Measurements from ENCODE around the gene MAPKAPK3.

GRCh38 chr3:50568947-50569749, 47.8 kb upstream of the MAPKAPK3 start, which contains the start of gene HEMK1:
- TF ChIP-seq POLR2A (IDR thresholded peaks at IDR 0.05) (peak in 1 of 2 donors; percentile 50), CTCF (IDR thresholded peaks at IDR 0.05) (no peak), POLR2AphosphoS5 (IDR thresholded peaks at IDR 0.05; ENCODE audit: insufficient read depth in 1 of 2, low read depth in 1 of 2) (peak; percentile 90 to 97)

All from vagina (tissue), 2 donors.